NCI-H1092 treated with DMSO at 0.1 percent for 48 hours (cell line): Measurements from ENCODE around the gene CDCP2.
"Not testable (repeated sequence)": the region's sequence is repeated elsewhere in the genome, so short reads cannot be mapped to it uniquely, and the experiment has no call there.

ENCODE experiments used
- DNase-seq: peaks from one replicate; lab custom pipeline; 2025; lab: John Stamatoyannopoulos, UW

Gene CDCP2

GRCh38 chr1:54168206-54168965 is 15.6 kb upstream of the CDCP2 start:
- DNase-seq: no peak

- DNase-seq: no peak
Measured at GRCh38 chr1:54167422-54168139, 14.8 kb upstream of the CDCP2 start.

GRCh38 chr1:54166357-54166756 is 13.6 kb upstream of the CDCP2 start:
- not testable (repeated sequence) for DNase-seq

- no peak for DNase-seq
Measured at GRCh38 chr1:54165146-54165545, 12.3 kb upstream of the CDCP2 start.

- DNase-seq: no peak
Measured at GRCh38 chr1:54163573-54163972, 10.8 kb upstream of the CDCP2 start.

- DNase-seq: no peak
Measured at GRCh38 chr1:54163051-54163450, 10.3 kb upstream of the CDCP2 start.

GRCh38 chr1:54161495-54162168 is 8.8 kb upstream of the CDCP2 start:
- no peak for DNase-seq

GRCh38 chr1:54160351-54160750 is 7.6 kb upstream of the CDCP2 start:
- no peak for DNase-seq

- no peak for DNase-seq
Measured at GRCh38 chr1:54159733-54160316, 7.0 kb upstream of the CDCP2 start.

- DNase-seq: peak; percentile 18
Measured at GRCh38 chr1:54158071-54158470, 5.3 kb upstream of the CDCP2 start.

GRCh38 chr1:54157401-54157800 is 4.6 kb upstream of the CDCP2 start:
- no peak for DNase-seq

- no peak for DNase-seq
Measured at GRCh38 chr1:54156986-54157385, 4.2 kb upstream of the CDCP2 start.

GRCh38 chr1:54156201-54156600 is 3.4 kb upstream of the CDCP2 start:
- no peak for DNase-seq

- no peak for DNase-seq
Measured at GRCh38 chr1:54153535-54154439, 987 bp upstream of the CDCP2 start.

- DNase-seq: no peak
Measured at GRCh38 chr1:54151013-54151412, 1.8 kb downstream of the CDCP2 start.

- no peak for DNase-seq
Measured at GRCh38 chr1:54149734-54150133, 3.1 kb downstream of the CDCP2 start.

- no peak for DNase-seq
Measured at GRCh38 chr1:54144366-54144765, 8.4 kb downstream of the CDCP2 start.

- no peak for DNase-seq
Measured at GRCh38 chr1:54142146-54142900, 10.5 kb downstream of the CDCP2 start.

- DNase-seq: no peak
Measured at GRCh38 chr1:54139711-54140110, 13.1 kb downstream of the CDCP2 start.

- DNase-seq: no peak
Measured at GRCh38 chr1:54138994-54139393, 13.8 kb downstream of the CDCP2 start.

GRCh38 chr1:54137534-54138061 is 15.2 kb downstream of the CDCP2 start:
- no peak for DNase-seq
